Esophagus muscularis mucosa (tissue), 4 donors: ENCODE data around the gene C8G.

ENCODE experiments used
- CTCF ChIP-seq, 3 experiments: fragments of 200-600 bp in 2 of 3; fragments of 450-650 bp in 1 of 3; sonication (generic) in 2 of 3; IDR thresholded peaks; one replicate each; pipeline ENCODE4 v1.5.1; 2017 to 2019; ENCODE audit warnings: antibody characterized with exemption in 3 of 3, mild to moderate bottlenecking in 2 of 3, moderate library complexity in 1 of 3
- EP300 ChIP-seq: sonication (generic); formaldehyde crosslinking; IDR thresholded peaks from one replicate; pipeline ENCODE4 v1.6.1; 2017; ENCODE audit warnings: antibody characterized with exemption
- POLR2A ChIP-seq: fragments of 450-650 bp; IDR thresholded peaks from one replicate; pipeline ENCODE4 v1.6.1; 2017; ENCODE audit warnings: antibody characterized with exemption, moderate library complexity, mild to moderate bottlenecking, low read depth
- POLR2AphosphoS5 ChIP-seq, 2 donors: sonication (generic); formaldehyde crosslinking; IDR thresholded peaks; one replicate each; pipeline ENCODE4 v1.6.1; 2017; ENCODE audit warnings: antibody characterized with exemption in 2 of 2

- TF ChIP-seq CTCF (IDR thresholded peaks at IDR 0.05) = no peak
- no peak for TF ChIP-seq POLR2AphosphoS5 (IDR thresholded peaks at IDR 0.05)
- no peak for TF ChIP-seq POLR2A
- TF ChIP-seq EP300 = no peak
These were observed 19.2 kb downstream of the C8G start for GRCh38 chr9:136964171-136964689.
